ENCODE measurements around the gene RBM20. TPM values are rescaled to one million over a fixed set of nuclear protein-coding genes. Genes with fewer than 3 reads are reported as not detected.
"Not testable (repeated sequence)": the region's sequence is repeated elsewhere in the genome, so short reads cannot be mapped to it uniquely, and the experiment has no call there.

RBM20 gene
- polyA plus RNA-seq, 3 donors, result not detected

- peaks cover 6% of the 10 kb centered on the region for H3K4me1 Mint-ChIP-seq
- H3K27me3 Mint-ChIP-seq (ENCODE audit: low read depth in 3 of 3), result peaks cover 8 to 18% (median 11%) of the 10 kb centered on the region in 3 donors
- TF ChIP-seq CTCF (IDR thresholded peaks at IDR 0.05), result no peak
- H3K4me1 ChIP-seq (ENCODE audit: control insufficient read depth in 1 of 2, insufficient read depth in 2 of 2, low read length in 2 of 2), result no peaks in the 10 kb centered on the region
- H3K27me3 ChIP-seq (ENCODE audit: control insufficient read depth in 2 of 2, insufficient read depth in 2 of 2, low read length in 2 of 2), result no peaks in the 10 kb centered on the region
- H3K27ac Mint-ChIP-seq, result no peak overlapping the region
- no peaks in the 10 kb centered on the region for H3K36me3 Mint-ChIP-seq
- H3K27ac ChIP-seq (ENCODE audit: low read depth in 1 of 2, low read length in 2 of 2), result no peak overlapping the region
- 14% methylated on average over 1 of the region's 1 CpG for WGBS (ENCODE audit: insufficient coverage)
- intact Hi-C loops (cut with micrococcal nuclease), result no loop called here
- DNase-seq, result no peak
- H3K79me2 ChIP-seq (ENCODE audit: insufficient read depth, low read length), result no peaks in the 10 kb centered on the region
- no peak overlapping the region for H2AFZ ChIP-seq (ENCODE audit: insufficient read depth, low read depth, low read length, poor library complexity, severe bottlenecking)
- no peaks in the 10 kb centered on the region for H3K9me3 ChIP-seq (replicated peaks in 1 of 2; ENCODE audit: control insufficient read depth in 1 of 2, insufficient read depth in 1 of 2, low read length in 2 of 2)
- H3K9me3 Mint-ChIP-seq, result peaks cover 0 to 4% (median 3%) of the 10 kb centered on the region in 7 donors
- H3K4me3 ChIP-seq (replicated peaks in 1 of 3; ENCODE audit: low read depth in 2 of 3, low read length in 3 of 3), result no peak overlapping the region
- H3K4me2 ChIP-seq (replicated peaks; ENCODE audit: extremely low read depth, low read length, poor library complexity, severe bottlenecking), result no peak overlapping the region
- no peaks in the 10 kb centered on the region for H4K20me1 ChIP-seq (ENCODE audit: insufficient read depth, low read length)
- H3K9ac ChIP-seq (ENCODE audit: insufficient read depth, low read length, poor library complexity, severe bottlenecking), result no peak overlapping the region
- no peak overlapping the region for H3K4me3 Mint-ChIP-seq
- H3K36me3 ChIP-seq (replicated peaks in 1 of 2; ENCODE audit: control insufficient read depth in 1 of 2, insufficient read depth in 2 of 2, low read length in 2 of 2), result no peaks in the 10 kb centered on the region
Measured at GRCh38 chr10:110659558-110659957, 15.4 kb downstream of the RBM20 start.

DNA sequence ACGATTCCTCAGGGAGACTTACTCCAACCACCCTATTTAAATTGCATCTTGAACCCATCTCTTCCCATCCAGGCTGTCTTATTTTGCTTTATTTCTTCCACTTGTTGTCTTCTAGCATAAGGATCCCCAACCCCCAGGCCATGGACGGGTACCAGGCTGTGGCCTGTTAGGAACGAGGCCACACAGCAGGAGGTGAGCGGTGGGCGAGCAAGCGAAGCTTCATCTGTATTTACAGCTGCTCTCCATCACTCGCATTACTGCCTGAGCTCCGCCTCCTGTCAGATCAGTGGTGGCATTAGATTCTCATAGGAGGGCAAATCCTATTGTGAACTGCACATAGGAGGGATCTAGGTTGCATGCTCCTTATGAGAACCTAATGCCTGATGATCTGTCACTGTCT lies 16.2 kb downstream of the RBM20 start:
- H3K9me3 ChIP-seq (replicated peaks in 1 of 2; ENCODE audit: control insufficient read depth in 1 of 2, insufficient read depth in 1 of 2, low read length in 2 of 2); H3K27ac ChIP-seq (ENCODE audit: low read depth in 1 of 2, low read length in 2 of 2); H3K4me3 Mint-ChIP-seq; H3K27me3 ChIP-seq (ENCODE audit: control insufficient read depth in 2 of 2, insufficient read depth in 2 of 2, low read length in 2 of 2); H2AFZ ChIP-seq (ENCODE audit: insufficient read depth, low read depth, low read length, poor library complexity, severe bottlenecking); H3K36me3 Mint-ChIP-seq; H3K9me3 Mint-ChIP-seq; DNase-seq; H3K36me3 ChIP-seq (replicated peaks in 1 of 2; ENCODE audit: control insufficient read depth in 1 of 2, insufficient read depth in 2 of 2, low read length in 2 of 2); H4K20me1 ChIP-seq (ENCODE audit: insufficient read depth, low read length); H3K4me2 ChIP-seq (replicated peaks; ENCODE audit: extremely low read depth, low read length, poor library complexity, severe bottlenecking); intact Hi-C loops (cut with micrococcal nuclease); H3K9ac ChIP-seq (ENCODE audit: insufficient read depth, low read length, poor library complexity, severe bottlenecking); H3K4me3 ChIP-seq (replicated peaks in 1 of 3; ENCODE audit: low read depth in 2 of 3, low read length in 3 of 3); H3K27ac Mint-ChIP-seq; H3K4me1 ChIP-seq (ENCODE audit: control insufficient read depth in 1 of 2, insufficient read depth in 2 of 2, low read length in 2 of 2); H3K79me2 ChIP-seq (ENCODE audit: insufficient read depth, low read length): not testable (repeated sequence)
- H3K27me3 Mint-ChIP-seq (ENCODE audit: low read depth in 3 of 3), result peaks cover 8 to 18% (median 11%) of the 10 kb centered on the region in 3 donors
- peaks cover 12% of the 10 kb centered on the region for H3K4me1 Mint-ChIP-seq
- WGBS (ENCODE audit: insufficient coverage), result 98% methylated on average over 7 of the region's 8 CpGs

Measured in CD14-positive monocyte (primary cell).